Neural cell (in vitro differentiated cells): Measurements from ENCODE around the gene CDK11B. TPM values are rescaled to one million over a fixed set of nuclear protein-coding genes. Genes with fewer than 3 reads are reported as not detected.

Experiments used
- H2AFZ ChIP-seq: fragments of 200-600, 300-800 bp; sonication (generic), shearing (Covaris generic); 2 replicates; pipeline ENCODE4 v1.6.0; 2014; ENCODE audit warnings: low read depth, mild to moderate bottlenecking, antibody characterized with exemption, low read length, moderate library complexity
- H3F3A ChIP-seq: fragments of 200-600 bp; shearing (Covaris generic); 2 replicates; pipeline ENCODE4 v1.6.1; 2016; ENCODE audit warnings: mild to moderate bottlenecking, moderate library complexity, mixed read lengths, antibody characterized with exemption, low read length; ENCODE audit not compliant: insufficient read depth, poor library complexity, severe bottlenecking
- H3K27ac ChIP-seq: fragments of 200-600, 300-800 bp; sonication (generic), shearing (Covaris generic); 2 replicates; pipeline ENCODE4 v1.5.1; 2014; ENCODE audit warnings: mild to moderate bottlenecking, low read length, moderate library complexity
- H3K27me3 ChIP-seq: fragments of 300-800, 200-600 bp; sonication (generic), shearing (Covaris generic); 2 replicates; pipeline ENCODE4 v1.6.0; 2014; ENCODE audit warnings: mild to moderate bottlenecking, low read depth, low read length, moderate library complexity; ENCODE audit not compliant: insufficient read depth
- H3K36me3 ChIP-seq: fragments of 300-800, 200-600 bp; sonication (generic), shearing (Covaris generic); 2 replicates; pipeline ENCODE4 v1.5.1; 2014; ENCODE audit warnings: mild to moderate bottlenecking, antibody characterized with exemption, low read length, moderate library complexity; ENCODE audit not compliant: insufficient read depth
- H3K4me2 ChIP-seq: fragments of 300-800, 200-600 bp; sonication (generic), shearing (Covaris generic); 2 replicates; pipeline ENCODE4 v1.6.0; 2014; ENCODE audit warnings: mild to moderate bottlenecking, low read length
- H3K4me3 ChIP-seq: fragments of 300-800, 200-600 bp; sonication (generic), shearing (Covaris generic); 2 replicates; pipeline ENCODE4 v1.5.1; 2014; ENCODE audit warnings: mild to moderate bottlenecking, low read length, moderate library complexity
- H3K79me2 ChIP-seq: fragments of 200-600 bp; shearing (Covaris generic); replicated peaks from 2 replicates; pipeline ENCODE4 v1.6.0; 2014; ENCODE audit warnings: mild to moderate bottlenecking, low read length, moderate library complexity; ENCODE audit not compliant: insufficient read depth
- H3K9ac ChIP-seq: fragments of 300-800, 200-600 bp; sonication (generic), shearing (Covaris generic); 2 replicates; pipeline ENCODE4 v1.6.1; 2016; ENCODE audit warnings: mild to moderate bottlenecking, low read length, mixed read lengths
- H3K9me2 ChIP-seq: fragments of 200-600 bp; shearing (Covaris generic); 2 replicates; pipeline ENCODE4 v1.6.1; 2016; ENCODE audit warnings: mild to moderate bottlenecking, low read length, mixed read lengths; ENCODE audit not compliant: insufficient read depth
- H3K9me3 ChIP-seq: fragments of 200-600, 300-800 bp; sonication (generic), shearing (Covaris generic); 2 replicates; pipeline ENCODE4 v1.6.1; 2016; ENCODE audit warnings: mild to moderate bottlenecking, mixed run types, low read length, moderate library complexity, mixed read lengths
- H4K20me1 ChIP-seq: fragments of 200-600 bp; shearing (Covaris generic); 2 replicates; pipeline ENCODE4 v1.6.1; 2016; ENCODE audit warnings: mild to moderate bottlenecking, mixed run types; ENCODE audit not compliant: insufficient read depth
- CTCF ChIP-seq: fragments of 450-650 bp; IDR thresholded peaks from 2 replicates; pipeline ENCODE4 v1.5.1; 2014; ENCODE audit warnings: antibody characterized with exemption, mild to moderate bottlenecking, moderate library complexity; ENCODE audit not compliant: poor library complexity, severe bottlenecking
- EP300 ChIP-seq: fragments of 450-650 bp; conservative IDR thresholded peaks from 2 replicates; pipeline ENCODE4 v1.6.1; 2014; ENCODE audit warnings: antibody characterized with exemption, mild to moderate bottlenecking, moderate library complexity; ENCODE audit not compliant: poor library complexity, severe bottlenecking
- EZH2 ChIP-seq: fragments of 200-600, 300-800 bp; shearing (Covaris generic), sonication (generic); IDR thresholded peaks from 2 replicates; pipeline ENCODE4 v1.6.1; 2014; ENCODE audit warnings: antibody characterized with exemption, low read length, borderline replicate concordance, mild to moderate bottlenecking; ENCODE audit not compliant: insufficient read depth, poor library complexity, severe bottlenecking
- MXI1 ChIP-seq: fragments of 450-650 bp; conservative IDR thresholded peaks from 2 replicates; pipeline ENCODE4 v1.6.1; 2014; ENCODE audit warnings: antibody characterized with exemption, mild to moderate bottlenecking; ENCODE audit not compliant: poor library complexity, severe bottlenecking
- POLR2AphosphoS5 ChIP-seq: IDR thresholded peaks from 2 replicates; pipeline ENCODE4 v1.6.1; 2012
- RAD21 ChIP-seq: fragments of 450-650 bp; conservative IDR thresholded peaks from 2 replicates; pipeline ENCODE4 v1.6.1; 2014; ENCODE audit warnings: antibody characterized with exemption, mild to moderate bottlenecking, moderate library complexity
- REST ChIP-seq: IDR thresholded peaks from 2 replicates; pipeline ENCODE4 v1.6.1; 2012; ENCODE audit warnings: borderline replicate concordance
- TAF1 ChIP-seq: IDR thresholded peaks from 2 replicates; pipeline ENCODE4 v1.6.1; 2012; ENCODE audit warnings: low read depth
- polyA plus RNA-seq: library from polyadenylated mRNA; depleted of rRNA; stranded (reverse); fragments of >200 nt; gene quantifications from 2 replicates; pipeline ENCODE4 v1.2.3, GENCODE V29; 2014

Gene CDK11B
- polyA plus RNA-seq, 1 donor from 2014 or later, result 9.6 TPM

GRCh38 chr1:1631782-1632420 lies 26.9 kb downstream of the CDK11B start, which contains the start of gene MMP23B (continued):
- TF ChIP-seq POLR2AphosphoS5, result no peak

GRCh38 chr1:1630965-1631781 lies 27.6 kb downstream of the CDK11B start:
- Histone ChIP-seq H3K4me2 (no peak overlapping the region), H3K79me2 (no peaks in the 10 kb centered on the region), H2AFZ (no peak overlapping the region), H3K36me3 (peaks cover 3% of the 10 kb centered on the region), H3K27me3 (peaks cover 13% of the 10 kb centered on the region), H3K9me3 (no peaks in the 10 kb centered on the region), H3K9ac (no peak overlapping the region), H4K20me1 (no peaks in the 10 kb centered on the region), H3F3A (no peaks in the 10 kb centered on the region), H3K4me3 (no peak overlapping the region), H3K9me2 (no peaks in the 10 kb centered on the region), H3K27ac (no peak overlapping the region)
- no peak for TF ChIP-seq MXI1
- no peak for TF ChIP-seq POLR2AphosphoS5

- no peaks in the 10 kb centered on the region for H3K79me2 ChIP-seq
- H2AFZ ChIP-seq, result no peak overlapping the region
- peaks cover 3% of the 10 kb centered on the region for H3K36me3 ChIP-seq
- no peak overlapping the region for H3K4me3 ChIP-seq
- H3K9me3 ChIP-seq, result no peaks in the 10 kb centered on the region
- no peak overlapping the region for H3K27ac ChIP-seq
- no peak overlapping the region for H3K4me2 ChIP-seq
- no peaks in the 10 kb centered on the region for H4K20me1 ChIP-seq
- H3K27me3 ChIP-seq, result peaks cover 13% of the 10 kb centered on the region
- no peaks in the 10 kb centered on the region for H3F3A ChIP-seq
- H3K9me2 ChIP-seq, result no peaks in the 10 kb centered on the region
- H3K9ac ChIP-seq, result no peak overlapping the region
- TF ChIP-seq TAF1 (no peak), POLR2AphosphoS5 (no peak), EZH2 (no peak), REST (no peak), RAD21 (no peak), EP300 (no peak), CTCF (no peak)
These were observed 28.4 kb downstream of the CDK11B start for GRCh38 chr1:1630191-1630964.
